ENCODE data around the gene C1QTNF3. TPM values are rescaled to one million over a fixed set of nuclear protein-coding genes. Genes with fewer than 3 reads are reported as not detected.

The C1QTNF3 gene
- total and polyA plus RNA-seq, 12 donors: 0.51 to 6.3 (median 1.3) TPM

GRCh38 chr5:34047774-34048572, 5.0 kb upstream of the C1QTNF3 start:
- intact Hi-C loops (cut with DNase I): no loop called here

GRCh38 chr5:34047143-34047542, 4.1 kb upstream of the C1QTNF3 start:
- Histone ChIP-seq H3K27me3 (no peaks in the 10 kb centered on the region), H3K9me3 (no peaks in the 10 kb centered on the region), H3K36me3 (peaks cover 0 to 16% (median 0%) of the 10 kb centered on the region in 9 donors), H3K4me3 (no peak overlapping the region), H3K4me1 (peaks cover 7 to 55% (median 31%) of the 10 kb centered on the region in 9 donors), H3K27ac (no peak overlapping the region)
- TF ChIP-seq CTCF (IDR thresholded peaks at IDR 0.05): no peak
- WGBS, 2 donors: 58 to 68% methylated on average over 4 of the region's 4 CpGs
- intact Hi-C loops (cut with DNase I): no loop called here
- no peak for DNase-seq
- ATAC-seq: peak in 1 of 8 donors; percentile 43

More at GRCh38 chr5:34047774-34048572, 5.0 kb upstream of the C1QTNF3 start:
- Histone ChIP-seq H3K27me3 (no peaks in the 10 kb centered on the region), H3K4me3 (no peak overlapping the region), H3K36me3 (peaks cover 0 to 16% (median 0%) of the 10 kb centered on the region in 9 donors), H3K27ac (no peak overlapping the region), H3K9me3 (no peaks in the 10 kb centered on the region), H3K4me1 (peaks cover 7 to 55% (median 35%) of the 10 kb centered on the region in 9 donors)
- ATAC-seq: no peak
- no peak for TF ChIP-seq CTCF (IDR thresholded peaks at IDR 0.05)
- DNase-seq: no peak

- Histone ChIP-seq H3K36me3 (peaks cover 0 to 12% (median 0%) of the 10 kb centered on the region in 9 donors), H3K27me3 (no peaks in the 10 kb centered on the region), H3K4me1 (peaks cover 10 to 59% (median 35%) of the 10 kb centered on the region in 9 donors), H3K9me3 (no peaks in the 10 kb centered on the region), H3K27ac (no peak overlapping the region), H3K4me3 (no peak overlapping the region)
- DNase-seq: no peak
- intact Hi-C loops (cut with DNase I): no loop called here
- no peak for ATAC-seq
- TF ChIP-seq CTCF (IDR thresholded peaks at IDR 0.05): no peak
These were observed 3.0 kb upstream of the C1QTNF3 start for GRCh38 chr5:34045996-34046395.

GRCh38 chr5:34045023-34045422, 2.0 kb upstream of the C1QTNF3 start:
- intact Hi-C loops (cut with DNase I): no loop called here
- no peak for TF ChIP-seq CTCF (IDR thresholded peaks at IDR 0.05)
- DNase-seq (no peak), ATAC-seq (peak in 6 of 8 donors; percentile 56 to 82 (median 78))
- H3K27me3 ChIP-seq: no peaks in the 10 kb centered on the region
- H3K4me1 ChIP-seq: peaks cover 10 to 64% (median 35%) of the 10 kb centered on the region in 9 donors
- peak overlapping the region in 7 of 10 donors; percentile 28 to 54 (median 40) for H3K27ac ChIP-seq
- WGBS, 2 donors: 44 to 62% methylated on average over 3 of the region's 3 CpGs
- peaks cover 0 to 8% (median 0%) of the 10 kb centered on the region in 9 donors for H3K36me3 ChIP-seq
- H3K9me3 ChIP-seq: no peaks in the 10 kb centered on the region
- H3K4me3 ChIP-seq: no peak overlapping the region

All from heart right ventricle (tissue), 16 donors.